GM18505 (cell line): ENCODE data around the gene FBXO21.
"Not testable (repeated sequence)": the region's sequence is repeated elsewhere in the genome, so short reads cannot be mapped to it uniquely, and the experiment has no call there.

Experiments
- ATAC-seq: cut with Tn5 transposase; IDR thresholded peaks from one replicate; pipeline ENCODE4 v1.9.1; 2021; ENCODE audit not compliant: unreplicated experiment
- POLR2A ChIP-seq: IDR thresholded peaks from 4 replicates; pipeline ENCODE4 v1.6.1; 2011; ENCODE audit warnings: borderline replicate concordance; ENCODE audit not compliant: insufficient read depth, insufficient read length; ENCODE audit errors: extremely low read depth

FBXO21 gene

DNA sequence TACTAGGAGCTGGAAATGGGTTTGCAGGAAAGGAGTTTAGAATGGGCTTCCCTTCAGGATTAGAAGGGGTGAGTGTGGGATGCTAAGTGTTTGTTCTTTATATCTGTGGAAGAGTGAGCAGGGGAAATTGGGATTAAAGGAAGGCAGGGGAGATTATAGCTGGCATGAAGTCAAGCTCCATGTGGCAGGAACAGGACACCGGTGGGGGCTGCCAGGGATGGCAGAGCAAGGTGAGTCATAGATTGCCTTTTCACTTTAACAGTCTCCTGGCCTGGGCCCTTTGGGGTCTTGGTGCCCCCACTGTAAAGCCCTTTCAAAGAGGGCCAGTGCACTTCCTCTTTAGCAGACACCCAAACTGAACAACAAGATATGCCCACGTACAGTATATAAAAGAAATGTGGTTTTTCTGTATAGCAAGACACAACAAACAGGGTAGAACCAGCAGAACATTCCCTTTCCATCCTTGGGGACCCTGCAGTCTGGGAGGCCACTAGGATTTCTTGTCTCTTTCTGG is 23.1 kb upstream of the FBXO21 start:
- ATAC-seq = no peak

DNA sequence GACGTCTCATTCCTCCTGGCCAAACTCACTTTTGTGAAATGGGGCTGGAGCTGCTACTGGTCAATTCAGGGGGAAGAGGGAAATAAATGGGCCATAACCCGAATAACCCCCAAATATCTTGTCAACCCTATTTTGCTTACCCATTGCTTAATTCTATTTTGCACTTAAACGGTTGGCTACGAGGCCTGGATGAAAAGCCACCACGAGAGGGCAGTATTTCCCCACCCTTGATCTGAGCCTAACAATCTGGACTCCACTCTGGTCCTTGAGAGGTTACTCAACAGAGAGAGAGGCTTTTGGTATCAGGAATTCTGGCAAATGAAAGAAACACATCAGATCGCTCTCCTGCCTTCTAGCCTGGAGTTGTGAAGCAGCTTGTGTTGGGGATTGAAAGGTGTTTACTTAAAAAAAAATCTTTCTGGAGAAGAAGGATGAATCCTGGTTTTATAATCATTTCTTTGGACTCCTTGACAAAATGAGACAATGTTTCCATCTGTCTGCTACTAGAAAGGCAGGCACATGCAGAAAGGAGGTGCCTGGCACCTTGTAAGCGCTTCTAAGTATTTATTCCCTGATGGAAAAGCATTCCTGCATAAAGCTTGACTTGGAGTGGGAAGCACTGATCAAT is 22.4 kb upstream of the FBXO21 start:
- TF ChIP-seq POLR2A = no peak
- ATAC-seq = no peak

More for the DNA sequence above, 23.1 kb upstream of the FBXO21 start:
- TF ChIP-seq POLR2A = no peak

DNA sequence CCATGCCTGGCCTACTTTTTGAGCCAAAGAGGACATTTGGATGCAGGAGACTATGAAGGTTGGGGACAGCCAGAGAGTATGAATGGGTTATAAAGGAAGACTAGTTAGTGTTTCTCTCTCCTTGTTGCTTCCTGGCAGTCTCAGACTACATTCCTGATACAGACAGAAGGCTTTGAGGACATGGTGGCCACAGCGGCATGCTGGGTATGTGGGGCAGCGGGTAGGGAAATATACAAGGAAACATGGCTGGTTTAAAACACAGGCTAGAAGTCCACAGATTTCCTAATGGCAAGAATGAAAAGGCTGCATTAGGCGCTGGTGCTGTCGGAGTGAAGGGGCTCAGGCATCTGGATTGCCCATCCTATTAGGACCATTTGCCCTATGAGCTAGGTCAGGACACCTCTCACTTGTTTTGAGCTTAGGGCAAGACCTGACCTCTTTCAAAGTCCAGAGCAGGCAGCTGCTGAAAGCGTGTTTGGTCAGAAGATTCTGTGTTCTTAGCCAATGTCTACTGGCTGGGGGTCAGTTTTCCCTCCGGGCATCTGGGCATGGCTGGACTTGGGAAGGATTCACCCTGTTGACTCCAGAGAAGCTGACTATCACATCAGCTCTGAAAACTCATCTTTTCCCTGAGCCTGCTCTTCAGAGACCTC is 20.1 kb upstream of the FBXO21 start:
- ATAC-seq = no peak
- no peak for TF ChIP-seq POLR2A

DNA sequence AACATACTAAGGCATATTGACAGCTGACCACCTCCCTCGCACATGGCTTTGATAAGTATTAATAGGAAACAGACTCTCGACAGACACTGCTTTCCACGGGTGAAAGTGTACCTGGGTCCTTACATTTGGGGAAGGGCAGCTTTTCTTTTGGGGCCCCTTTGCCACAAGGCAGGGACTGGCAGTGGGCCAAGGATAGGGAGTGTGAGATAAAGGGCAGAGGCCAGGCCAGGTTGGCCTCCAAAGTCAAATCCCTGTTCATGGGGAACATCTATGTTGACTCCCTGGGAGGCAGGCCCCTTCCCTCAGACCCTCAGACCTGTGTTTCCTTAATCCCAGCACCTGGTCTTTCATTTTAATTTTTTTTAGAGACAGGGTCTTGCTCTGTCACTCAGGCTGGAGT is 19.4 kb upstream of the FBXO21 start:
- TF ChIP-seq POLR2A = no peak
- ATAC-seq = no peak

DNA sequence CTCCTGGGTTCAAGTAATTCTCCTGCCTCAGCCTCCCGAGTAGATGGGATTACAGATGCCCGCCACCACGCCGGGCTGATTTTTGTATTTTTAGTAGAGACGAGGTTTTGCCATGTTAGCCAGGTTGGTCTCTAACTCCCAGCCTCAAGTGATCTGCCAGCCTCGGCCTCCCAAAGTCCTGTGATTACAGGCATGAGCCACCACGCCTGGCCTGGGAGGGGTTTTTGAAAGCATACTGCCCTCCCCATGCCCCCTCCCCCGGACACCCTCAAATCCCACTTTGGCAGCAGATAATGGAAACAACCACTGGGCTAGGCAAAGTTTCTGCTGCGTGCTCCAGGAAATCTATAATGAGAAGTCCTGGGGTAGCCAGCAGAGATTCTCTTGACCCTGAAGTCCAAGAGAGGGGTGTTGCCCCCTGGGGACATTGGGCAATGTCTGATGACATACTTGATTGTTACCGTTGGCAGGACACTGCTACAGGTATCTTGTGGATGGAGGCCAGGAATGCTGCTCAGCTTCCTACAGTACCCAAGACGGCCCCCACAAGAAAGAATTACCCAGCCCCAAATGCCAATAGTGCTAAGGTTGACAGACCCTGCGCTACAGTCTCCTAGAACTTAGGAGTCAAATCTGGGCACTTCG is 18.7 kb upstream of the FBXO21 start:
- TF ChIP-seq POLR2A = no peak
- ATAC-seq = no peak

DNA sequence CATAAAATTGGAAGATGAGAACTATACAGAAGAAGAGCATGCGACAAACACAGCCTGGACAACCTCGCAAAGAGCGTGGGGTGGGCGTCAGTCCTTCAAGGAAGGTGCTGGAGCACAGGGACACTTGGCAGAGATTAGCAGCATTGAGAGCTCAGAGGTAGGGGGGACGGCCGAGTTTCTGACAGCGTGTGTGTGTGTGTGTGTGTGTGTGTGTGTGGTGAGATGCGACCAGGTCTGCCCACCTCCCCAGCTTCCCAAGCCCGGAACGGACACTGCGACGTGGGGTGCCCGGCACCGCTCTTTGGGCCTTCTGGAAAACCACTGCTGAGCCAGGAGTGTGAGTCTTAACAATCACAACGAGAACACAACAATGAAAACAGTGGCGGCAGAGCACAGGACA is 17.9 kb upstream of the FBXO21 start:
- ATAC-seq = no peak
- TF ChIP-seq POLR2A = no peak

DNA sequence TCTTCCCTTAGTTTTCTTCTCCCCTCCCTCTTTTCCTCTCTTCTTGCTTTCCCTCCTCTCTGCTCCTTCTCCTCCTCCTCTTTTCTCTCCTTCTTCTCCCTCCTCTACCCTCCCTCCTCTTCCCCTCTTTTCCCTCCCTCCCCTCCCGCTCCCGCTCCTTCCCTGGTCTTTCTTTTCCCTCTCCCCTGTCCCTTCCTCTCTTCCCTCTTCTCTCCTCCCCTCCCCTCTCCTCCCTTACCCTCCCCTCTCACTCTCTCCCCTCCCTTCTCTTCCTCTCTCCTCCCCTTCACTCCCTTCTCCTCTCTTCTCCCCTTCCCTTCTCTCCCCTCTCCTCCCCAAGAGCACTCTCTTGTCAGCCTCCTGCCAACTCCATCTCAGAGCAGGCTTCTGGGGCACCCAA is 17.4 kb upstream of the FBXO21 start:
- ATAC-seq = no peak
- no peak for TF ChIP-seq POLR2A

DNA sequence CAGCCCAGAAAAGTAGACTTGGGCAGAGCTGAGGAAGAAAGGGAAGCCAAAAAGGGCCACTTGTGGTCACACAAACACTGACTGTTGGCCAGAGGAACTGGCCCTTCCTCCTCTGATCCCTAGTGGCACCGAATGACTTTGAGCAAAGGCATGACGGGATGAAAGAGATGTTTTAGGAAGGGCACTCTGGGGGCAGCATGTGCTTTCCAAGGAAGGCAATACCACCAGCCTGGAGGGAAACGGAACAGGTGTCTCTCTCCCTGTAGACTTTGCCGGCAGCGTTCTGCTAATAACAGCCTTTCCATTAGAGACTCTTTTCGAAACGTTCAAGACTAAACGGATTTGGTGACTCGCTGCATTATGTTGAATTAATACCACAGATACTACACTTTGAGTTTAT is 12.3 kb upstream of the FBXO21 start:
- no peak for ATAC-seq
- no peak for TF ChIP-seq POLR2A

DNA sequence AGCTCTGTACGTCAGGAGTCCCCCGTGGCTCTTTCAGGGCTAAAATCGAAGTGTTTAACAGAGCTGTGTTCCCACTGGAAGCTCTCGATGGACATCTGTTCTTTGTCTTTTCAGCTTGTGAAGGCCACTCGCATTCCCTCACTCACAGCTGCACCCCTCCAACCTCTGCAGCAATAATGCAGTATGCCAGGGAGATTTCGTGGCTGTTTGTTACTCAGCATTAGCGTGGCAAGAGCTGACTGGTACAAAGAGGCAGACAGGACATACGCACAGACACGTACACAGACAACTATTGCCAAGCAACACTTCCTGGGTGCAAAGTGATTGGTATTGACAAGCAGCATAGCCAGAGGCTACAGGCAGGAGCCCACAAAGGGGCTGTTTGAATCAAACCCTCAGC is 11.8 kb upstream of the FBXO21 start:
- no peak for ATAC-seq
- no peak for TF ChIP-seq POLR2A

DNA sequence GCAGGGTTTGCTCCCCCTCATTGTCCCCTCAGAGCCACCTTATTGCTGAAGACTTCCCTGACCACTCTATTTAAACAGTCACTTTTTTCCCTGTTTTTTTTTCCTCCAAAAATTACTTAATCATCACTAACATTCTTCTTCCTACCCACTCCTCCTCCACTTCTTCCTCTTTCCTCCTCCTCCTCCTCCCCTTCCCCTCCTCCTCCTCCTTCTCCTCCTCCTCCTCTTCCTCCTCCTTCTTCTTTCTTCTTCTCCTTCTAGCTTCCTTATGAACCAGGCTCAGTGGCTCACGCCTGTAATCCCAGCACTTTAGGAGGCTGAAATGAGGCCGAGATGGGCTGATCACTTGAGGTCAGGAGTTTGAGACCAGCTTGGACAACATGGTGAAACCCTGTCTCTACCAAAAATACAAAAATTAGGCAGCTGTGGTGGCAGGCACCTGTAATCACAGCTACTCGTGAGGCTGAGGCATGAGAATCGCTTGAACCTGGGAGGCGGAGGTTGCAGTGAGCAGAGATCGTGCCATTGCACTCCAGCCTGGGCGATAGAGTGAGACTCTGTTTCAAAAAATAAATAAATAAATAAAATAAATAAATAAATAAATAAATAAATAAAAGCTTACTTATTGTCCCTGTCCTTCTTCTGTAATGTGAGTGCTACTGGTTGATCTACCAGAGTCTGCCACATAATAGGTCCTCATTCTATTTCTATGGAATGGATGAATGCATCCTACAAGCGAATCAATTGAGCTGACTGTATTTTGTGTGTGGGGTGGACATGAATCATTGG is 9.9 kb upstream of the FBXO21 start:
- not testable (repeated sequence) for ATAC-seq

DNA sequence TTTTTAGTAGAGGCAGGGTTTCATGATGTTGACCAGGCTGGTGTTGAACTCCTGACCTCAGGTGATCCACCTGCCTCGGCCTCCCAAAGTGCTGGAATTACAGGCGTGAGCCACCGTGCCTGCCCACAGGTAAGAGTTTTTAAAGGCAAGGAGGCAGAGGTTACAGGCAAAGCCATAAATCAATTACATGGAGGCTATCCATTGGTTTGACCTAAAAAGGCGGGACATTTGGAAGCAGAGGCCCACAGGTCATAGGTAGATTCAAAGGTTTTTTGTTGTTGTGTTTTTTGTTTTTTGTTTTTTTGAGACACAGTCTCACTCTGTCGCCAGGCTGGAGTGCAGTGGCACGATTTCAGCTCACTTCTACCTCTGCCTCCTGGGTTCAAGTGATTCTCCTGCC is 6.1 kb upstream of the FBXO21 start:
- not testable (repeated sequence) for ATAC-seq

DNA sequence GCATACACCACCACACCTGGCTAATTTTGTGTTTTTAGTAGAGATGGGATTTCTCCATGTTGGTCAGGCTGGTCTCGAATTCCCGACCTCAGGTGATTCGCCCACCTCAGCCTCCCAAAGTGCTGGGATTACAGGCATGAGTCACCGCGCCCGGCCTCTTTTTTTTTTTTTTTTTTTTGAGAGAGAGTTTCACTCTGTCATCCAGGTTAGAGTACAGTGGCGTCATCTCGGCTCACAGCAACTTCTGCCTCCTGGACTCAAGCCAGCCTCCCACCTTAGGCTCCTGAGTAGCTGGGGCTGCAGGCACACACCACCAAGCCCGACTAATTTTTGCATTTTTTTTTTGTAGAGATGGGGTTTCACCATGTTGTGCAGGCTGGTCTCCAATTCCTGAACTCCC is 4.8 kb upstream of the FBXO21 start:
- ATAC-seq = not testable (repeated sequence)

DNA sequence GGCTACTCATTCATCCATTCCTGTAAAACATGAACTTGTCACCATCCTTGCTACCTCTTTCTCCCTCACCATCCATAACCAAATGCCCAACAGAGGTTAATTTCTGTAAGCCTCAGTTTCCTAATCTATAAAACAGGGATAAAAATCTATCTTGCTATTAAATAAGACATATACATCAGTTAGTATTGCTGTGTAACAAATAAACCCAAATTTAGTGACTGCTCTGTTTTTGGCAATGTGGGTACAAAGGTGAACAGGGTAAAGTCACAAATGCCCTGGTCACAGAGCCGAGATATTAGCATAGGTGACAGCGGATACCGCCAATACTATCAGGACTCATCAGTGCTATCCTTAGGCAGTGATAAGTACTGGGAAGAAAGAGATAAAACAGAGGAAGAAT is 3.6 kb upstream of the FBXO21 start:
- no peak for ATAC-seq
- no peak for TF ChIP-seq POLR2A

DNA sequence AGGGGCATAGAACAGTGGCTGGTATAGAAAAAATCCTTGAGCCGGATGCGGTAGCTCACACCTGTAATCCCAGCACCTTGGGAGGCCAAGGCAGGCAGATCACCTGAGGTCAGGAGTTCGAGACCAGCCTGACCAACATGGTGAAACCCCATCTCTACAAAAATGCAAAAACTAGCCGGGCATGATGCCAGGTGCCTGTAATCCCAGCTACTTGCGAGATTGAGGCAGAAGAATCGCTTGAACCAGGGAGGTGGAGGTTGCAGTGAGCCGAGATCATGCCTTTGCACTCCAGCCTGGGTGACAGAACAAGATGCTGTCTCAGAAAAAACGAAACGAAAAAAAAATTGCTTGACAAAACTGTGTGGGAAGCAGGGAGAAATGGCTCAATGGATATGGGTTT is 2.3 kb upstream of the FBXO21 start:
- ATAC-seq = not testable (repeated sequence)

DNA sequence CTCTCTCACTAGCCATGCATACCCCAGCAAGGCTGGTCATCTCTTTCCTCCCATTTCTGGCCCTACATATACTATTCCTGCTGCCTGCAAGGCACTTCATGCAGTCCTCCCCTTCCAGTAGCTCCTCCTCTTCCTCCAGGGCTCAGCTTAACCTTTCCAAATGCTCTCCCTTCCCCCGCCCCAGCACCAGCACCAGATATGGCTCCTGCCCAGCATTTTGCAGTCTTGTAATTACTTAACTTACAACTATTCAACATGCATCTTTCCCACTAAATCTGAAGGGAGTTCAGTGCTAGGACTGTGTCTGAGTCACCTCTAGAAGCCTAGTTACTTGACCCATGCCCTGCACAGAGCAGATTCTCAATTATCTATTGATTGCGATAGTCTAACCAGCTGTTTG is 1.8 kb upstream of the FBXO21 start:
- ATAC-seq = no peak
- TF ChIP-seq POLR2A = no peak
